ENCODE measurements around the gene HMCN2.

Gene HMCN2

DNA sequence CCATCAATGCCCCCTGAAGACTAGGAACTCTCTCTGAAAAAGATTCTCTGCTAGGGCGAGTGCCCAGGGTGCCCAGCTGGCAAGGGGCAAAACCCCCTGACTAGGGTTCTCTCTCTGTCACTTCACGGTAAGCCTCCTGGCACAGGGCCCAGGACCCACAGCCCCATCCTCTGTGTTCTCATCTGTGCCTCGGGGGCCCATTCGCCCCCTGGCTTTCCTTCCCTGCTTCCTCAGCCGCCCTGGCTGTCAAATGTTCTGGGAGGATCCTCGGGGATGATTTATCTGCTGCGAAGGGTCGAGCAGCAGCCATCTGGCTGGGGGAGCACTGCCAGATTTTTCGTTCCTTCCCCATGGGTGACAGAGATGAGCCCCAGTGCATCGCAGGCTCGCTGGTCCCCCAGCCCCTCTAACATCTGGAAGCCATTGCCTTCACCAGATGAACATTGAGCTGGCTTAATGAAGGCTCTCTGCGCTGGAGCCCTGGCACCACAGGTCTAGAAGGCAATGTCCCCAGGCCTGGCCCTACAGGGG lies 24.2 kb downstream of the HMCN2 start:
- DNase-seq (ENCODE audit: low spot score) = no peak

GRCh38 chr9:130290291-130291181 lies 25.0 kb downstream of the HMCN2 start:
- peak; percentile 57 for DNase-seq (ENCODE audit: low spot score)

DNA sequence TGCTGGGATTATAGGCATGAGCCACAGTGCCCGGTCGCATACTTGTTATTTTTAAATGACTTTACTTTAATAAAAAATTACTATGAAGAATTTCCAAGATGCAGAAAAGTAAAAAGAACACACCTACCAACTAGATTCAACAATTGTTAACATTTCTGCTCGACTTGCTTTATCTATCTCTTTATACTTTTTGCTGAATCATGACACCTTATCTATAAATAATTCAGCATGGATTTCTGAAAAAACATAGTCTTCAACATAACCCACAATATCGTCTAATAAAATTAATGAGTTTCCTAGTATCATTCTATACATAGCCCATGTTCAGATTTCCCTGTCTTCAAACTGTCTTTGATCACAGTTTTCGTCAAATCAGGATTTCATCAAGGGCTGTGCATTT lies 25.9 kb downstream of the HMCN2 start:
- DNase-seq (ENCODE audit: low spot score) = no peak

GRCh38 chr9:130292106-130292505 lies 26.5 kb downstream of the HMCN2 start:
- peak; percentile 47 for DNase-seq (ENCODE audit: low spot score)

- no peak for DNase-seq (ENCODE audit: low spot score)
Observed at GRCh38 chr9:130294664-130295063, 29.1 kb downstream of the HMCN2 start.

GRCh38 chr9:130295431-130295830 lies 29.9 kb downstream of the HMCN2 start:
- DNase-seq (ENCODE audit: low spot score) = no peak

DNA sequence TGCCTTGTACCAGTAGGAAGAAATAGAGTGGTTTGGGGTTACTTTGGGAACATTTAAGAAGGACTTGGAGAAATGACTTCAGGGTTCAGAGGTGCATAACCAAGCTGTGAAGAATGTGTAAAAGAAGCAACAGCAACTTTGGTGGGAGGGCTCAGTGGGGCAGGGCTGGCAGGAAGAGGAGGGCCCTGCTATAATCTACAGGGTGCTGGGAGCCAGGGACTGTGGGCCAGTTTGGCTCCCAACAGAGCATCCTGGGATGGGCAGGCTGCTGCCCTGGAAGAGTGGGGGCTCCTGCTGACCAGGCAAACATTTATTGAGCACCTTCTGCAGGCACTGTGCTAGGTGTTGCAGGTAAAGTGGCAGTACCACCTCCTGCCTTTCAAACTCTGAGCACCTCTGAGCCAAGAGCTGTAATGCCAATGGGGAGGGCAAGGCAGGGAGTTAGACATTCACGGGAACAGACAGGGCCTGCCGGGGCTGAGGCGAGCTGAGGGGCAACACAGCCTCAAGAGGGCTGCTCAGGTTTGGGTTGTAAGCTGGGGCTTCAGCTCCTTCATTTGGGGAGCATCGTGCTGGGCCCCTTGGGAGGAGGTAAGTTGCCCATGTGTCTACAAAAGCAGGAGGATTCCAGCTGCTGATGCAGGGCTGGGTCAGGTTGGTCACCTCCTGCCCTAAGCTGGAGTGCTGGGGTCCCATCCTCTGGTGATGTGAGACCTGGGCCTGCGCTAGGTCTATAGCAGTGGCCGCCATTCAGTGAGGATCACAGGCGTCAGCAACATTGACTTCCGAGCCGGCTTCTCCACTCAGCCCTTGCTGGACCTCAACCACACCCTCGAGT lies 30.6 kb downstream of the HMCN2 start:
- no peak for DNase-seq (ENCODE audit: low spot score)

GRCh38 chr9:130296783-130297055 lies 31.2 kb downstream of the HMCN2 start:
- no peak for DNase-seq (ENCODE audit: low spot score)

- DNase-seq (ENCODE audit: low spot score) = no peak
Observed at GRCh38 chr9:130297371-130297770, 31.8 kb downstream of the HMCN2 start.

DNA sequence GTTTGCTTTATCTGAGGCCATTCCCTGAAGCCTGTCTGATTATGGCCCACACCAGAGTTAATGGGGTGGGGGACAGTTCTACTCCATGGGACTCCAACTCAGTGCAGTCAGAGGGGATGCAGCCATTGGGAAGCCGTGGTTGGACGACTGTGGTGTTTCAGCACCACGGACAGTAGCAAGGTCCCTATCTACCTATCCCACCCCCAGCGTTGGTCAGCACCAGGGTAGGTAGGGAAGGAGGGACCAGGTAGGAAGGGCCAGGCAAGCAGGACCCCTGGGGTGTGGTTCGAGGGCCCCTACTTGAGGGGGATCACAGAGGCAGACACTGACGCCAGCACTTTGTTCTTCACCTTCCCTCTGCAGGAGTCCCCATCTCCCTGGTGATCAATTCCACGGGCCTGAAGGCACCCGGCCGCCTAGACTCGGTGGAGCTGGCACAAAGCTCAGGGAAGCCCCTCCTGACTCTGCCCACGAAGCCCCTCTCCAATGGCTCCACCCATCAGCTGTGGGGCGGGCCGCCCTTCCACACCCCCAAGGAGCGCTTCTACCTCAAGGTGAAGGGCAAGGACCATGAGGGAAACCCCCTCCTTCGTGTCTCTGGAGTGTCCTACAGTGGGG lies 33.2 kb downstream of the HMCN2 start:
- DNase-seq (ENCODE audit: low spot score) = no peak

GRCh38 chr9:130299785-130300615 lies 34.4 kb downstream of the HMCN2 start:
- no peak for DNase-seq (ENCODE audit: low spot score)

- DNase-seq (ENCODE audit: low spot score) = no peak
Observed at GRCh38 chr9:130300739-130301138, 35.2 kb downstream of the HMCN2 start.

GRCh38 chr9:130301483-130302286 lies 36.1 kb downstream of the HMCN2 start:
- DNase-seq (ENCODE audit: low spot score) = peak; percentile 87

DNA sequence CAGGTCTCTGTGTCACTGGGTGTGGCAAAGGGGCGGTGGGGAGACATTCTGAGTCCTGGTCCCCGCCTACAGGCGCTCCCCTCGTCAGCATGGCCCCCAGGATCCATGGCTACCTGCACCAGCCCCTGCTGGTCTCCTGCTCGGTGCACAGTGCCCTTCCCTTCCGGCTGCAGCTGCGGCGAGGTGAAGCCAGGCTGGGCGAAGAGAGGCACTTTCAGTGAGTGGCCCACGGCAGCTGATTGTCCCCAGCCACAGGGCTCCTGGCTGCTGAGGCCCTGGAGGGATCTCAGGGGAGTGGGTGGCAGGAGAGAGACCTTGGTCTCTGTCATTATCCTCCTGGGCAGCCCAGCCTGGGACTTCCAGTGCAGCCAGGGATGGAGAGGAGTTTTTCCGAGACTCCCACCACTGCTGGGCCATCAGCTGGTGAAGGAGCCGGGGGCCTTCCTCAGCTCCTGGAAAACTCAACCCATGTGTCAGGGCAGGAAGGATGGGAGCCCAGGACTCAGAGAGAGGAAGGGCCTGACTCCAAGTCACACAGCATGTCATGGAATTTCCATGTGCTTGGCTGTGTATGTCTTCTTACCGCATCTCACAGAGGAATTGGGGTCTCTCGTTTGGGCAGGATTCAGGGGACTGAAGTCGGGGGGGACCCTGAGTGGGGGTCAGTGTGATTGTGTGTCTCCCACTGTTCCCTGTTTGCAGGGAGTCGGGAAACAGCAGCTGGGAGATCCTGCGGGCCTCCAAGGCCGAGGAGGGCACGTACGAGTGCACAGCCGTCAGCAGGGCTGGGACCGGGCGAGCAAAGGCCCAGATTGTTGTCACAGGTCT lies 37.4 kb downstream of the HMCN2 start:
- no peak for DNase-seq (ENCODE audit: low spot score)

DNA sequence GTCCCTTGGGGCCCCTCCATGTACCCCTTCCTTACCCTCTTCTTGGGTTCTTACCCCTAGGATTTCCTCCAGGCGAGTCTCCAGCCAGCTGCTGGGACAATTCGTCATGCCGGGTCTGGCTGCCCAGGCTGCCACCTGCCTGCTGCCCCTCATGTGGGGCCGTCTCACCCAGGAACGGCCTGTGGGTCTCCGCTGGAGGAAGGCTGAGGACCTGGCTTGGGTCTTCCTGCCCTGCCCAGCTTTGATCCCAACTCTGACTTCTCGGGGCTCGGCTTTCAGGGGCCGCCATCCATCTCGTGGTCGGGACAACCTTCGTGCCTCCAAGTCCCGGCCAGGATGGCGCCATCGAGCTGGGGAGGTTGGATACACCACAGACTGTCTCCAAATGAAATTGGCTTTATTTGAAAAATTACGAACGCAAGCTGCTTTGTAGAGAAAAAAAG lies 38.1 kb downstream of the HMCN2 start:
- DNase-seq (ENCODE audit: low spot score) = no peak

- DNase-seq (ENCODE audit: low spot score) = no peak
Observed at GRCh38 chr9:130304116-130304515, 38.6 kb downstream of the HMCN2 start.

DNA sequence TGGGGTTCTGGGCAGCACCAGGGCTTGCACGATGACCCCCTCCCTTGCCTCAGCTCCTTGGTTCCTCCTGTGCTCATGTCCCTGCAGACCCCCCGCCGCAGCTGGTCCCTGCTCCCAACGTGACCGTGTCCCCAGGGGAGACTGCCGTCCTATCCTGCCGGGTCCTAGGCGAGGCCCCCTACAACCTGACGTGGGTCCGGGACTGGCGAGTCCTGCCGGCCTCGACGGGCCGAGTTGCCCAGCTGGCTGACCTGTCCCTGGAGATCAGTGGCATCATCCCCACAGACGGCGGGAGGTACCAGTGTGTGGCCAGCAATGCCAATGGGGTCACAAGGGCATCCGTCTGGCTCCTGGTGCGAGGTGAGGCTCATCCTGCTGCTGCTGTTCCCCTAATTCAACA lies 39.1 kb downstream of the HMCN2 start:
- DNase-seq (ENCODE audit: low spot score) = no peak

- peak; percentile 34 for DNase-seq (ENCODE audit: low spot score)
Observed at GRCh38 chr9:130305381-130305780, 39.8 kb downstream of the HMCN2 start.

GRCh38 chr9:130306823-130307666 lies 41.5 kb downstream of the HMCN2 start:
- no peak for DNase-seq (ENCODE audit: low spot score)
